Tibial nerve (tissue), 4 donors: ENCODE measurements around the gene OR6C74. TPM values are rescaled to one million over a fixed set of nuclear protein-coding genes. Genes with fewer than 3 reads are reported as not detected.

Source experiments
- DNase-seq, 2 donors: peaks; one replicate each; pipeline ENCODE4 v3.0.0-alpha.2; 2019; ENCODE audit warnings: low spot score in 2 of 2
- H3K27ac ChIP-seq, 4 donors: fragments of 200-600 bp; sonication (generic) in 3 of 4; one replicate each; pipeline ENCODE4 v1.5.1; 2017 to 2019; ENCODE audit warnings: mild to moderate bottlenecking in 1 of 4
- H3K27me3 ChIP-seq, 2 donors: fragments of 200-600 bp; sonication (generic) in 1 of 2; one replicate each; pipeline versions ENCODE4 v1.5.1 to v1.6.0; 2017 to 2019
- H3K36me3 ChIP-seq, 3 donors: fragments of 200-600 bp; sonication (generic); one replicate each; pipeline ENCODE4 v1.5.1; 2018 to 2019
- H3K4me1 ChIP-seq, 4 donors: fragments of 200-600 bp; sonication (generic) in 3 of 4; one replicate each; pipeline ENCODE4 v1.5.1; 2017 to 2019
- H3K4me3 ChIP-seq, 4 donors: fragments of 200-600 bp; sonication (generic) in 3 of 4; one replicate each; pipeline ENCODE4 v1.5.1; 2017 to 2019; ENCODE audit warnings: mild to moderate bottlenecking in 1 of 4, moderate library complexity in 1 of 4
- H3K9me3 ChIP-seq, 4 donors: fragments of 200-600 bp; sonication (generic) in 3 of 4; one replicate each; pipeline ENCODE4 v1.5.1; 2017 to 2019
- EP300 ChIP-seq, 2 donors: sonication (generic); formaldehyde crosslinking; IDR thresholded peaks; one replicate each; pipeline ENCODE4 v1.6.1; 2017; ENCODE audit warnings: antibody characterized with exemption in 2 of 2, mild to moderate bottlenecking in 1 of 2
- POLR2A ChIP-seq, 2 donors: fragments of 450-650 bp; IDR thresholded peaks; one replicate each; pipeline ENCODE4 v1.6.1; 2017; ENCODE audit warnings: antibody characterized with exemption in 2 of 2, mild to moderate bottlenecking in 2 of 2, moderate library complexity in 2 of 2
- WGBS, 2 donors: methylation state at CpG; one replicate each; pipeline ENCODE4 v1.1.5; 2018; 5-methylcytosine and 5-hydroxymethylcytosine counted together
- total RNA-seq, 4 donors: library from RNA; depleted of rRNA; stranded (reverse); fragments of >200 nt; gene quantifications; one replicate each; pipeline ENCODE4 v1.1.0, GENCODE V29; 2016
- TF ChIP-seq, protein P1 (sequence below), 5 experiments: fragments of 200-600 bp in 3 of 5; fragments of 450-650 bp in 2 of 5; sonication (generic) in 3 of 5; IDR thresholded peaks; one replicate each; pipeline ENCODE4 v1.5.1; 2016 to 2019; ENCODE audit warnings: antibody characterized with exemption in 5 of 5, mild to moderate bottlenecking in 3 of 5, moderate library complexity in 2 of 5

Gene OR6C74
- total RNA-seq, 4 donors from 2014 or later, result not detected

DNA sequence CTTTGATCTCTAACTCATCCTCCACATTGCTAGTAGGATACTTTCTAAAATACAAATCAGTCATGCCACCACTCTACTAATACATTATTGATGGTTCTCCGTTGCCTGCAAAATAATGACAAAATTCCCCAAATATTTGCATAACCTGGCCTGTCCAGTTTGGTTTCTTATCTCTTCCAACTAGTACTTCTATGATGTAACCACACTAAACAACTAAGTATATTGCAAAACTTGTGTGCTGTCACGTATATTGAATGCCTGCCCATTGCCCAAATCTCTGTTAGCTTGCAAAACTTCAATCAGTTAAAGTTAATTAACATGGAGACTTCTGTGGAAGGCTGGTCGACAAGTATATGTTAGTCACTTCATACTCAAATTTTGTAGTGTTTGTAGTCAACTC is 6.5 kb downstream of the OR6C74 start:
- Histone ChIP-seq H3K27me3 (no peaks in the 10 kb centered on the region), H3K4me3 (no peak overlapping the region), H3K9me3 (no peaks in the 10 kb centered on the region), H3K36me3 (no peaks in the 10 kb centered on the region), H3K4me1 (no peaks in the 10 kb centered on the region), H3K27ac (no peak overlapping the region)
- TF ChIP-seq, protein P1, sequence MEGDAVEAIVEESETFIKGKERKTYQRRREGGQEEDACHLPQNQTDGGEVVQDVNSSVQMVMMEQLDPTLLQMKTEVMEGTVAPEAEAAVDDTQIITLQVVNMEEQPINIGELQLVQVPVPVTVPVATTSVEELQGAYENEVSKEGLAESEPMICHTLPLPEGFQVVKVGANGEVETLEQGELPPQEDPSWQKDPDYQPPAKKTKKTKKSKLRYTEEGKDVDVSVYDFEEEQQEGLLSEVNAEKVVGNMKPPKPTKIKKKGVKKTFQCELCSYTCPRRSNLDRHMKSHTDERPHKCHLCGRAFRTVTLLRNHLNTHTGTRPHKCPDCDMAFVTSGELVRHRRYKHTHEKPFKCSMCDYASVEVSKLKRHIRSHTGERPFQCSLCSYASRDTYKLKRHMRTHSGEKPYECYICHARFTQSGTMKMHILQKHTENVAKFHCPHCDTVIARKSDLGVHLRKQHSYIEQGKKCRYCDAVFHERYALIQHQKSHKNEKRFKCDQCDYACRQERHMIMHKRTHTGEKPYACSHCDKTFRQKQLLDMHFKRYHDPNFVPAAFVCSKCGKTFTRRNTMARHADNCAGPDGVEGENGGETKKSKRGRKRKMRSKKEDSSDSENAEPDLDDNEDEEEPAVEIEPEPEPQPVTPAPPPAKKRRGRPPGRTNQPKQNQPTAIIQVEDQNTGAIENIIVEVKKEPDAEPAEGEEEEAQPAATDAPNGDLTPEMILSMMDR (IDR thresholded peaks at IDR 0.05), result no peak
- TF ChIP-seq POLR2A (IDR thresholded peaks at IDR 0.05), result no peak
- no peak for TF ChIP-seq EP300 (IDR thresholded peaks at IDR 0.05)
- 66 to 80% methylated on average over 3 of the region's 3 CpGs for WGBS, 2 donors
- DNase-seq, result no peak

DNA sequence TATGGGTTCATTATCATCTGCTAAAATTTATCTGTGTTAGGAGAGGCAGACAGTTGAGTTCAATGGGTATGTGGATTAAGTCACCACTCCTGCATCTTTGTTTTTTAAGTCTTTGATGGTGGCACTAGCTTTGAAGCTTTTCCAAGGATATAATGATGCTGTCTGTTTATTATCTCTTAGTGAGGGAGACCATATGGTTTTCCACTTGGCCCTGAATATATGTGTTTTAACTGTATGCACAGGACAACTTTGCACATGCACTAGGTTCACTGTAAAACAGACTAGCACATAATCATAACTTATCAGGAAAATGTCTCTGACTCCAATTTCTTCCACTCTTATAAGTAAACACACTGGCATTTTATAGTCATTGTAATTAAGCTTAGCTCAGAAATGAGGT is 8.9 kb downstream of the OR6C74 start:
- TF ChIP-seq, protein P1 (IDR thresholded peaks at IDR 0.05), result no peak
- TF ChIP-seq EP300 (IDR thresholded peaks at IDR 0.05), result no peak
- TF ChIP-seq POLR2A (IDR thresholded peaks at IDR 0.05), result no peak
- no peaks in the 10 kb centered on the region for H3K27me3 ChIP-seq
- no peaks in the 10 kb centered on the region for H3K9me3 ChIP-seq
- H3K4me1 ChIP-seq, result no peaks in the 10 kb centered on the region
- DNase-seq, result no peak
- H3K27ac ChIP-seq, result no peak overlapping the region
- no peaks in the 10 kb centered on the region for H3K36me3 ChIP-seq
- H3K4me3 ChIP-seq, result no peak overlapping the region

DNA sequence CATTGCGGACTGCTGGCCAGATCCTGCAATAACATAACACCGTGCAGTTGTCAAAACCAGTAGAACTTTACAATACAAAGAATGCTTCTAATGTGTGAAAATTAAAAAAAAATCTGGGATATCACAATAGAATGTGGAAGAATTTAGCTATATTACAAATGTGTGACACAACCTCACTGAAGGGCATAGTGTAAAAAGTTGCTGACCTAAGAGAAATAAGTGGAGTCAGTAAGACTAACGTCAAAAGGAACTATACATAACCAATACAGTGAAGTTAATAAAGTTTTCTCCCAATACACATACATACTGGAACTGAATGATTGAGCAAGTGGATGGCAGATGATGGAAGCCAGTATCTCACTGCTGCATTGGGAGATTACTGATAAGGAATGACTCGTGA is 12.4 kb downstream of the OR6C74 start:
- DNase-seq, result no peak
- 83 to 85% methylated on average over 4 of the region's 4 CpGs for WGBS, 2 donors
- H3K36me3 ChIP-seq, result no peaks in the 10 kb centered on the region
- TF ChIP-seq, protein P1 (IDR thresholded peaks at IDR 0.05), result no peak
- TF ChIP-seq POLR2A (IDR thresholded peaks at IDR 0.05), result no peak
- no peak for TF ChIP-seq EP300 (IDR thresholded peaks at IDR 0.05)
- no peak overlapping the region for H3K4me3 ChIP-seq
- H3K4me1 ChIP-seq, result no peaks in the 10 kb centered on the region
- no peak overlapping the region for H3K27ac ChIP-seq
- no peaks in the 10 kb centered on the region for H3K27me3 ChIP-seq
- no peaks in the 10 kb centered on the region for H3K9me3 ChIP-seq

DNA sequence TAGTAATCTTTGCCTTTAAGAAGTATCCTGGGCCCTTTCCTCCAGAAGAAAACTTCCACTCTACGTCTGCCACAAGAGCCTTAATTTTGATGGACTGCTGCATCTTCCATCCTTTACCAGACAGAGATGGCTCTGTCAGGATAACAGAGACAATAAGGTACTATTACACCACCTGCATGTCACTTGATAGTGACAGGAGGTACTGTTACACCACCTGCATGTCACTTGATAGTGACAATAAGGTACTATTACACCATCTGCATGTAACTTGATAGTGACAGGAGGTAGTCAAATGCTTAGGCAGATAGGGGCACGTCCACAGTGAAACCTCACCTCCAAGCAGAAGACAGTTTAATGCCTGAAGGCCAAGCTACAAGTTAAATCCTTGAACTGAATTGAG is 13.9 kb downstream of the OR6C74 start:
- no peaks in the 10 kb centered on the region for H3K27me3 ChIP-seq
- no peaks in the 10 kb centered on the region for H3K36me3 ChIP-seq
- DNase-seq, result no peak
- TF ChIP-seq, protein P1 (IDR thresholded peaks at IDR 0.05), result no peak
- TF ChIP-seq EP300 (IDR thresholded peaks at IDR 0.05) (no peak), POLR2A (IDR thresholded peaks at IDR 0.05) (no peak)
- H3K9me3 ChIP-seq, result no peaks in the 10 kb centered on the region
- 71 to 73% methylated on average over 2 of the region's 2 CpGs for WGBS, 2 donors
- no peak overlapping the region for H3K27ac ChIP-seq
- no peaks in the 10 kb centered on the region for H3K4me1 ChIP-seq
- no peak overlapping the region for H3K4me3 ChIP-seq

DNA sequence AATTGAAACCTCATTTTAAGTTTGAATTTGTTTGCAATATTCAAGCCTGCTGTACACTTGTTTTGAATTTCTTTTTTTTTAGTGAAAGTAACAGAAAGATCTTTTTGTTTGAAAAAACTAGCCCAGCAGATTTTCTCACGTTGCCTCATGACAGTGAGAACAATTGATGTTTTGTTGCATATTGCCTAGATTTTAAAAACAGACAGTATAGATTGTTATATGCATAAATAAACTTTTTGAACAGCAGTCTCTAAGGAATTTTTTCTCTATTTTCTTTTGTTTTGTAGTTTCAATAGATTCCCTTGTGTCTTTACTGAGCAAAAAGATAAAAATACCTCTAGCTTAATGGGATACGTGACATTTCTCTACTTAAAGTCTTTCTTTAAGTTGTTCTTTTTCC is 36.6 kb downstream of the OR6C74 start:
- WGBS, 2 donors, result 13 to 19% methylated on average over 2 of the region's 2 CpGs
- H3K4me1 ChIP-seq, result no peaks in the 10 kb centered on the region
- H3K4me3 ChIP-seq, result no peak overlapping the region
- H3K9me3 ChIP-seq, result peaks cover 0 to 5% (median 0%) of the 10 kb centered on the region in 4 donors
- H3K27ac ChIP-seq, result peak overlapping the region in 2 of 4 donors; percentile 5 to 17
- H3K27me3 ChIP-seq, result no peaks in the 10 kb centered on the region
- no peak for DNase-seq
- H3K36me3 ChIP-seq, result no peaks in the 10 kb centered on the region
- TF ChIP-seq, protein P1 (IDR thresholded peaks at IDR 0.05), result no peak
- no peak for TF ChIP-seq EP300 (IDR thresholded peaks at IDR 0.05)
- no peak for TF ChIP-seq POLR2A (IDR thresholded peaks at IDR 0.05)
